Muscle layer of colon (tissue), 2 donors: Measurements from ENCODE around the gene SHISAL2A.
"Not testable (repeated sequence)": the region's sequence is repeated elsewhere in the genome, so short reads cannot be mapped to it uniquely, and the experiment has no call there.

Experiments used
- H3K27ac ChIP-seq: one replicate; pipeline ENCODE4 v1.7.0; 2013; ENCODE audit warnings: low read depth, mild to moderate bottlenecking, low read length, moderate library complexity
- H3K27me3 ChIP-seq, 2 donors: one replicate each; pipeline ENCODE4 v1.7.0; 2013; ENCODE audit warnings: low read length in 2 of 2, mild to moderate bottlenecking in 2 of 2; ENCODE audit not compliant: insufficient read depth in 2 of 2, control insufficient read depth in 1 of 2
- H3K36me3 ChIP-seq: one replicate; pipeline ENCODE4 v1.7.0; 2013; ENCODE audit warnings: mild to moderate bottlenecking, low read length; ENCODE audit not compliant: insufficient read depth
- H3K4me1 ChIP-seq: one replicate; pipeline ENCODE4 v1.7.0; 2013; ENCODE audit warnings: mild to moderate bottlenecking, low read length; ENCODE audit not compliant: insufficient read depth
- H3K4me3 ChIP-seq, 2 donors: one replicate each; pipeline ENCODE4 v1.7.0; 2013; ENCODE audit warnings: low read length in 2 of 2, low read depth in 1 of 2, mild to moderate bottlenecking in 1 of 2, moderate library complexity in 1 of 2
- H3K9ac ChIP-seq: one replicate; pipeline ENCODE4 v1.7.0; 2013; ENCODE audit warnings: low read length
- H3K9me3 ChIP-seq: one replicate; pipeline ENCODE4 v1.7.0; 2013; ENCODE audit warnings: mild to moderate bottlenecking, low read length
- donor health status: abdominal sarcoma.
- donor health status: Adenocarcinoma of cecum.

SHISAL2A gene

DNA sequence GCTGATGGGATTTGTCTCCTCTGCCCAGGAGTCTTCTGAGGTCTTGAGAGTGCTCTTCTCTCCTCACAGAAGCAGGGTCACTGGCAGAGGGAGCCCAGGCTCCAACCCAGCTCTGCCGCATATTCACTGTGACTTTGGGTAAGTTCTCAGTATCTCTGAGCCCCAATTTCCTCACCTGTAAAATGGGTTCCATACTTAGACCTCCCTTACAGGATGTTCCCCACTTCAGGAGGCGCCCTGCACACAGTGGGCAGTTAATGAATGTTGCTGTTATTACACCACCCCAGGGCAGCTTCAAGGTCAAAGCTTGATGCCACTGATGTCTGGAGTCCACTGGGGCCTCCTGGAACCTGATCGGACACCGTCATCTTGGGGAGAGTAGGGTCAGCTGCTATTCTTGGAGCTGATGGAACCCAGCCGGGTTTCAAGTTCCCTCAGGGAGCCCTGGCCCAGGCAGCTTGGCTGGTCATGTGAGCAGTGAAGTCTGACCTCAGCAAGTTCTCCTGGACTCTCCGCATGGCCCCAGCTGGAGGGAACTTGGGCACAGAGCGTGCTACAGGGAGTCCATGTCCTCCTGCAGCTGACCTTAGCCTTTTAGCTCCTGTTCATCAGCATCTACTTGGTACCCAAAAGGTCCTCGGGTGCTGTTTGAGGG is 43.4 kb downstream of the SHISAL2A start:
- Histone ChIP-seq H3K36me3 (no peaks in the 10 kb centered on the region), H3K27ac (no peak overlapping the region), H3K9ac (no peak overlapping the region), H3K4me3 (no peak overlapping the region), H3K4me1 (no peaks in the 10 kb centered on the region), H3K9me3 (no peaks in the 10 kb centered on the region), H3K27me3 (no peaks in the 10 kb centered on the region)

DNA sequence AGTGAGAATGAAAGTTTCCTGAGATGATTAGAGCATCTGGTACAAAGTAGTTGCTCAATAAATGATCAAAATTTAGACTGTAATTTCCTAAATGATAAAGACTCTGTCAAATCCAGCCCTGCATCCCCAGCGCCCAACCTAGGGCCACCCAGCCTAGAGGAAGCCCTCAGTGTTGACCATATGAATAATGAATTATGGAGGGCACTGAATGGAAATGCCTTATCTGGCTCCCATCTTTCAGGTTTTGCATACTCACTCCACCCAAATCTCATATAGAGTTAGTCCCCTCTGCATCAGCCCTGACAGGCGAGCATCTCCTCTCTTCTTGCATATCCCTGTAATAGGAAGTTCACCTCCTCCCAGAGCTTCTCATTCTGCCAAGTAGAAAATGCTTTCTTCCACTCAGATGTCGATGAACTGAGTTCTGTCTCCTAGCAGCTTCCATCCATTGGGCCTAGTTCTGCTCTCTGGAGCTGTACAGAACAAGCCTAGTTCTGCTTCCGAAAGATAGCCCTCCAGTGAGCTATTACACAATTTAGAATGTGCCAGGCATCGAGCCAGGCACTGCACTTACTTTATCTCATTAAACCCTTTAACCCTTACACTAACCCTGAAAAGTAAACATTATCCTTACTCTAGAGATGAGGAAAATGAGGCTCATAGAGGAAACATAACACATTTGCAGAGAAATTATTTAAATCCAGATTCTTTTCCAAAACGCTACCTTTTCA is 44.3 kb downstream of the SHISAL2A start:
- Histone ChIP-seq H3K36me3 (no peaks in the 10 kb centered on the region), H3K27ac (no peak overlapping the region), H3K4me3 (no peak overlapping the region), H3K4me1 (no peaks in the 10 kb centered on the region), H3K9me3 (no peaks in the 10 kb centered on the region), H3K9ac (no peak overlapping the region), H3K27me3 (no peaks in the 10 kb centered on the region)

DNA sequence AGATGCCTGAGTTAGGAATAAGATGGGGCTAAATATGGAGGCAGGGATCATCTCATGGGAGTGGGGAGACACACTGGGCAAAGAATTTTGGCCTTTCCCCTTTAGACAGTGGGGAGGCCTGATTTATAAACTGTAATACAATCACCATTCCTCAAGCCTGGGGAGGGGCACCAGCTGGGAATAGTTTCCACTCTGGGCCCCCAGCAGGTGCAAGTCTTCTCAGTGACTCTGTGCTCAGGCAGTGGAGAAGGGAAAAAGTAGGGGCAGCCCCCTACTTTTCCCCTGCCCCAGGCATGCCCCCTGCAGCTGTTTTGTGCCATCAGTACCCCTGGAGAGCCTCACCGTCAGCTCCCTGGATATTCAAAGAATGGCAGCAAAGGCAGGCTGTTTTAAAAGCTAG is 46.1 kb downstream of the SHISAL2A start:
- Histone ChIP-seq H3K27me3 (no peaks in the 10 kb centered on the region), H3K36me3 (no peaks in the 10 kb centered on the region), H3K9me3 (no peaks in the 10 kb centered on the region), H3K27ac (no peak overlapping the region), H3K9ac (no peak overlapping the region), H3K4me3 (no peak overlapping the region), H3K4me1 (no peaks in the 10 kb centered on the region)

DNA sequence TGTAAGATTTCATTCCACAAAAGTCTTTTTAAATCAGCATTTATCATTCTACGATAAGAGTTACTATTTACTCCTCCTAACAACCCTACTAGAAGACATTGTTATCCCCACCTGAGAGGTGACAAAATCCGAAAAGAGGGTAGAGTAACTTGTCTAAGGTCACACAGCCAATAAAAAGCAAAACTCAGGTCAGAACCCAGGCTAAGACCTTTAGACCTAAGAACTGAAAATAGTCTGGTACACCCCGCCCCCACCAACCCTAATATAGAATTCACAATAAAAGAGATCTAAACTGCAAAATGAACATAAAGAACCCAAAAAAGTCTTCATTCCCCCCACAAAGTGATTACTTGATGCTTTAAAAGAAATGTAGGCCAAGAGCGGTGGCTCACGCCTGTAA is 46.5 kb downstream of the SHISAL2A start:
- H3K36me3 ChIP-seq = no peaks in the 10 kb centered on the region
- H3K4me3 ChIP-seq = no peak overlapping the region
- no peaks in the 10 kb centered on the region for H3K9me3 ChIP-seq
- no peaks in the 10 kb centered on the region for H3K27me3 ChIP-seq
- no peaks in the 10 kb centered on the region for H3K4me1 ChIP-seq
- H3K9ac ChIP-seq = no peak overlapping the region
- H3K27ac ChIP-seq = no peak overlapping the region

DNA sequence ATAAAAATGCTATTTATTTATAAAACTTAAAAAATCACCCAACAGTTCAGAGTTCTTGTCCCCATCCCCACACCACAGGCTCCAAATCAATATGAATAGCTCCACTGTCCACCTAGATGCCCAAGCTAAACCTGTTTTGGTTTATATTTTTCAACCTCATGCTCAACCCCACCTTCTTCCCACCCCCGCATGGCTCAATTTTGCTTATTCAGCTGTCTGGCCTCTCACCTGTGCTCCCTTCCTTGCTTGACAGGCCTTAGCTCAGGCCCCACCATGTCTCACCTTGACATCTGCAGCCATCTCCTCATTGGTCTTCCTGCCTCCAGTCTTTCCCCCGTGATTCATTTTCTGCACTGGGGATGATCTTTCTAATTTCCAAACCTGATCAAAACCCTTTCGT is 47.4 kb downstream of the SHISAL2A start:
- no peaks in the 10 kb centered on the region for H3K4me1 ChIP-seq
- no peak overlapping the region for H3K27ac ChIP-seq
- no peaks in the 10 kb centered on the region for H3K27me3 ChIP-seq
- H3K9me3 ChIP-seq = no peaks in the 10 kb centered on the region
- no peak overlapping the region for H3K4me3 ChIP-seq
- no peaks in the 10 kb centered on the region for H3K36me3 ChIP-seq
- H3K9ac ChIP-seq = no peak overlapping the region

DNA sequence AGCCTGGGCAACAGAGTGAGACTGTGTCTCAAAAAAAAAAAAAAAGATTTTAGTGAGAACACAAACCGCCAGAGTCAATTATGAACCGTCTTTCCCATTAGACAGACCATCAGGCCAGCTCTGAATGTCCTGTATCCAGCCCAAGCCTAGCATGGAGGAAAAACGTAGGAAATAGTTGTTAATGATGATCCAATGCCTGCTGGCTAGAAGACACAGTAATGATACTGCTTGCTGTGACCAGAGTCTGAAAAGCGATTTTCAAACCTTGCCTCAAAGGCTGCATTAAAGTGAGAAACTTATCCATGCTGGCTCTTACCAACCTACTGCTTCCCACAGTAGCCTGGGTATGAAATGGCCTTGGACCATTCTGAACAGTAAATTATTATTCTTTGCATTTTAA is 48.2 kb downstream of the SHISAL2A start:
- no peaks in the 10 kb centered on the region for H3K4me1 ChIP-seq
- H3K9ac ChIP-seq = no peak overlapping the region
- H3K27me3 ChIP-seq = no peaks in the 10 kb centered on the region
- no peaks in the 10 kb centered on the region for H3K36me3 ChIP-seq
- H3K9me3 ChIP-seq = no peaks in the 10 kb centered on the region
- H3K27ac ChIP-seq = no peak overlapping the region
- no peak overlapping the region for H3K4me3 ChIP-seq

DNA sequence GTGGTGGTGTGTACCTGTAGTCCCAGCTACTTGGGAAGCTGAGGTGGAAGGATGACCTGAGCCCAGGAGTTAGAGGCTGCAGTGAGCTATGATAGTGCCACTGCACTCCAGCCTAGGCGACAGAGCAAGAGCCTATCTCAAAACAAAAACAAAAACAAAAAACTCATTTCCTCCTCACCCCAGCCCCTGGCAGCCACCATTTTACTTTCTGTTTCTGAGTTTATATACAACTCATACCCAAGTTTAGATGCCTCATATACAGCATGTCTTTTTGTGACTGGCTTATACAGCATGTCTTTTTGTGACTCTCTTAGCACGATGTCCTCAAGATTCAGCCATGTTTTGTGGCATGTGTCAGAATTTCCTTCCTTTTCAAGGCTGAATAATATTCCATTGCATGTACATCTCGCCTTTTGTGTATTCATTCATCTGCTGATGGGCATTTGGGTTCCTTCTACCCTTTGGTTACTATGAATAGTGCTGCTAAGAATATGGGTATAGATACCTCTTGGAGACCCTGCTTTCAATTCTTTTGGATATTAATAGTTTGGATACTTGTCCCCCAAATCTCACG is 50.5 kb downstream of the SHISAL2A start:
- Histone ChIP-seq H3K4me1 (no peaks in the 10 kb centered on the region), H3K27ac (no peak overlapping the region), H3K9me3 (no peaks in the 10 kb centered on the region), H3K9ac (no peak overlapping the region), H3K4me3 (no peak overlapping the region), H3K27me3 (no peaks in the 10 kb centered on the region), H3K36me3 (peaks cover 14% of the 10 kb centered on the region)

DNA sequence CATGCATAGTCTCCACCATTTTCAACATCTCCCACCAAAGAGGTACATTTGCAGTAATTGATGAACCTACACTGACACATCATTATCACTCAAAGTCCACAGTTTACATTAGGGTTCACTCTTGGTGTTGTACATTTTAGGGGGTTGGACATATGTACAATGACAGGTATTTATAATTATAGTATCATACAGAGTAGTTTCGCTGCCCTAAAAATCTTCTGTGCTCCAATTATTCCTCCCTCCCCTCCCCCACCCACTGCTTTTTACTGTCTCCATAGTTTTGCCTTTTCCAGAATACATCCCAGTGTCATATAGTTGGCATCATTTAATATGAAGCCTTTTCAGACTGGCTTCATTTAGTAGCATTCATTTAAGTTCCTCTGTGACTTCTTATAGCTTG is 51.6 kb downstream of the SHISAL2A start:
- Histone ChIP-seq H3K4me1 (no peaks in the 10 kb centered on the region), H3K36me3 (peaks cover 14% of the 10 kb centered on the region), H3K27ac (no peak overlapping the region), H3K9me3 (no peaks in the 10 kb centered on the region), H3K4me3 (no peak overlapping the region), H3K9ac (no peak overlapping the region), H3K27me3 (no peaks in the 10 kb centered on the region)

DNA sequence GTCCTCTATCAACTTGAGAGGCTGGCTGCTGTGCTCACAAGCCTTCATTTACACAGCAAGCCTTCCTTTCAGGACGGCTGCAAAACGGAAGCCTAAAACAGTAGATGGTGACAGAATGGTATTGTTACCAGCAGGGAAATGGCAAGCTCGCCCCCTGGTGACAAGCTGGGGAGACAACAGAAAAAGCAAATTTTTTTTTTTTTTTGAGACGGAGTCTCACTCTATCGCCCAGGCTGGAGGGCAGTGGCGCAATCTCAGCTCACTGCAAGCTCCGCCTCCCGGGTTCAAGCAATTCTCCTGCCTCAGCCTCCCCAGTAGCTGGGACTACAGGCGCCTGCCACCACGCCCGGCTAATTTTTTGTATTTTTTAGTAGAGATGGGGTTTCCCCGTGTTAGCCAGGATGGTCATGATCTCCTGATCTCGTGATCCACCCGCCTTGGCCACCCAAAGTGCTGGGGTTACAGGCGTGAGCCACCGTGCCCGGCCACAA is 53.3 kb downstream of the SHISAL2A start:
- not testable (repeated sequence) for H3K27ac ChIP-seq, H3K9ac ChIP-seq

DNA sequence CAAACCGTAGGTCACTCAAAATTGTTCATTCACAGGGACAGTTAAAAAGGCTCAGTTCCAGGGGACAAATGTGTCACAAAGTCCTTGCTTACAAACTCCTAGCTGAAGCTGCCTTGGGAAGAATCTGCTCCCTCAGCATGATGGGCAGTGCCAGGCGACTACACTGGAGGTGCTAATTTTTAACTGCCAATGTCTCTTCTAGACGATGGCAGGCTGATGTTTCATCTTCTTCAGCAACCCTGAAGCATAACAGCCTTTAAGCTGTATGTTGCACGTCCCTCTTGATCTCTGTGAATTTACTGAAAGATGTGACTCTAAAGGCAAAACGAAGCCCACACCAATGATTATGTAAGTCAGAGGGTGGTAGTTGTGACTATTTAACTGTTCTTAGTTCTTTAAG is 53.9 kb downstream of the SHISAL2A start:
- Histone ChIP-seq H3K9ac (no peak overlapping the region), H3K36me3 (peaks cover 17% of the 10 kb centered on the region), H3K9me3 (no peaks in the 10 kb centered on the region), H3K27me3 (no peaks in the 10 kb centered on the region), H3K4me3 (no peak overlapping the region), H3K27ac (no peak overlapping the region), H3K4me1 (no peaks in the 10 kb centered on the region)

More for the DNA sequence above, 53.3 kb downstream of the SHISAL2A start:
- peaks cover 14% of the 10 kb centered on the region for H3K36me3 ChIP-seq
- H3K9me3 ChIP-seq, H3K27me3 ChIP-seq, H3K4me1 ChIP-seq, H3K4me3 ChIP-seq: not testable (repeated sequence)

DNA sequence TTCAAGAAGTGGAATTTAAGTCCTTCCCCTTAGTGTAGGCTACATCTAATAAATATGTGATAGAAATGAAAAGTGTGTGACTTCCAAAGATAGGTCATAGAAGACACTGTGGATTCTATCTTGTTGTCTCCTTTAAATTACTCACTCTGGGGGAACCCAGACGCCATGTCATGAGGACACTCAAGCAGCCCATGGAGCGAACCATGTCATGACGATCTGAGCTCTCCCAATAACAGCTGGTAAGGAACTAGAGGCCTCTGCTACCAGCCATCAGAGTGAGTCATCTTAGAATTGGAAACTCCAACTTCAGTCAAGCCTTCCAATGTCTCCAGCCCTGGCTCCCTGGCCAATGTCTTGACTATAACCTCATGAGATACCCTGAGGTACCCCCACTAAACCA is 58.9 kb downstream of the SHISAL2A start:
- H3K4me1 ChIP-seq = no peaks in the 10 kb centered on the region
- peaks cover 23% of the 10 kb centered on the region for H3K36me3 ChIP-seq
- H3K27ac ChIP-seq = no peak overlapping the region
- H3K27me3 ChIP-seq = no peaks in the 10 kb centered on the region
- H3K9ac ChIP-seq = no peak overlapping the region
- no peaks in the 10 kb centered on the region for H3K9me3 ChIP-seq
- no peak overlapping the region for H3K4me3 ChIP-seq
